Stomach smooth muscle (tissue), 2 donors: ENCODE data around the gene PALMD.

Experiments used
- H3K27ac ChIP-seq: one replicate; pipeline ENCODE4 v1.7.0; 2013; ENCODE audit warnings: mild to moderate bottlenecking, low read length, inconsistent platforms
- H3K27me3 ChIP-seq, 2 donors: one replicate each; pipeline ENCODE4 v1.7.0; 2013; ENCODE audit warnings: low read length in 2 of 2; ENCODE audit not compliant: insufficient read depth in 2 of 2, control insufficient read depth in 1 of 2
- H3K36me3 ChIP-seq, 2 donors: one replicate each; pipeline ENCODE4 v1.7.0; 2013; ENCODE audit warnings: low read length in 2 of 2; ENCODE audit not compliant: control insufficient read depth in 2 of 2, insufficient read depth in 2 of 2
- H3K4me1 ChIP-seq: one replicate; pipeline ENCODE4 v1.7.0; 2013; ENCODE audit warnings: low read length; ENCODE audit not compliant: control insufficient read depth, insufficient read depth
- H3K4me3 ChIP-seq, 2 donors: one replicate each; pipeline ENCODE4 v1.7.0; 2013; ENCODE audit warnings: low read length in 2 of 2
- H3K9ac ChIP-seq, 2 donors: one replicate each; pipeline ENCODE4 v1.7.0; 2013; ENCODE audit warnings: low read length in 2 of 2, mild to moderate bottlenecking in 1 of 2
- H3K9me3 ChIP-seq, 2 donors: one replicate each; pipeline ENCODE4 v1.7.0; 2013; ENCODE audit warnings: low read length in 2 of 2; ENCODE audit not compliant: control insufficient read depth in 2 of 2
- donor health status: healthy.
- donor health status: Pancreatic carcinoma.

Gene PALMD

DNA sequence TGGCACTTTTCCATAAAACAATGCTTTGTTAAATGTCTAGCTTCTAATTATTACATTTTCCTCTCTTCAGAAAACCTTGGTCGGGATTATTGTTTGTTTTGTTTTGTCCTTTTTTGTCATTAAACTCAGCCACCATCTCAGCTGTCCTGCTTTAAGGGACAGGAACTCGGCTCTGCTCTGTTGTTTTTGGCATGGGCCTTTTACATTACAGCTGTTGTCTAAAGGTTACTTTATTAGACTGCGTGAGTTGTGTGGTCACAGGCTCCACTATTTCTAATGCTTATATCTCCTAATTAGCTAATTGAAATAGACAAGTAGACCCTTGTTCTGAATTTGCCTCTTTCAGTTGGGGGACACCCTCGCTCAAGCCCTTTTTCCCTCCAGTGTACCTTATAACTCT is 1.6 kb downstream of the PALMD start:
- no peak overlapping the region for H3K4me3 ChIP-seq
- H3K9ac ChIP-seq, result no peak overlapping the region
- no peaks in the 10 kb centered on the region for H3K9me3 ChIP-seq
- peaks cover 3% of the 10 kb centered on the region for H3K4me1 ChIP-seq
- no peaks in the 10 kb centered on the region for H3K36me3 ChIP-seq
- H3K27ac ChIP-seq, result no peak overlapping the region
- no peaks in the 10 kb centered on the region for H3K27me3 ChIP-seq

DNA sequence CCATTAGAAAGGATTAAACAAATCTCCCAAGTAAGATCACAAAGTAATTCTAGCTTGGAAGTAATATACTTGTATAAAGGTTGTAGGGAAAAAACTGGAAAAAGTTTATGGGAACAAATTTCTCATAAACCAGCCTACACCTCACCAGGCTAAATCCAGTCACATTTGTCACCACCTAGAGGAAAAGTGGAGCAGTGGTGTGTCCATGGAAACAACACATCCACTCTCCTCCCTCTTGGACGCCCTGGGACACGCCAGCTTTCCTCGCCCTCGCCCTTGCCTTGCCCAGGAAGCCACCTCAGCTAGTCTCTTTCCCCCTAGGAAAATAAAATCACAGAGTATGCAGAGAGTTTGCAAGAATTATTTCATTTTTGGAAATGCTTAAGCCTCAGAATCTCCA is 2.2 kb downstream of the PALMD start:
- Histone ChIP-seq H3K4me1 (peaks cover 3% of the 10 kb centered on the region), H3K27me3 (no peaks in the 10 kb centered on the region), H3K4me3 (no peak overlapping the region), H3K27ac (no peak overlapping the region), H3K9ac (no peak overlapping the region), H3K36me3 (no peaks in the 10 kb centered on the region), H3K9me3 (no peaks in the 10 kb centered on the region)

DNA sequence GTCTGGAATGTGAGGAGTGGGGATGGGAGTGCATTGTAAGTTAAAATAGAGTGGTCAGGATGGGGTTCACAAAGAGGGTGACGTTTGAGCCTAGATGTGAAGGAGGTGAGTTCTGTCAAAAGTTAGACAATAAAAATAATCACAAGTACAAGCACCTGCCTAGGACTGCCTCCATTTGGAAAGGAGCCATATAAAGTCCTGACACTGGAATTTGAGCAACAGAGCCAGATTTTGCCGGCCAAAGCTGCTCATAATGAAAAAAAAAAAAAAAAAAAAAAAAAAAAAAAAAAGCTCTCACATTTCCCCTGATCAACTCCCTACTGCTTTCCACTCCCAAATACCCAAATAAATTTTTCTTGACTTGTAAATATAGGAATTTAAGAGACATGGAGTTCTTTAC is 4.1 kb downstream of the PALMD start:
- no peak overlapping the region for H3K27ac ChIP-seq

DNA sequence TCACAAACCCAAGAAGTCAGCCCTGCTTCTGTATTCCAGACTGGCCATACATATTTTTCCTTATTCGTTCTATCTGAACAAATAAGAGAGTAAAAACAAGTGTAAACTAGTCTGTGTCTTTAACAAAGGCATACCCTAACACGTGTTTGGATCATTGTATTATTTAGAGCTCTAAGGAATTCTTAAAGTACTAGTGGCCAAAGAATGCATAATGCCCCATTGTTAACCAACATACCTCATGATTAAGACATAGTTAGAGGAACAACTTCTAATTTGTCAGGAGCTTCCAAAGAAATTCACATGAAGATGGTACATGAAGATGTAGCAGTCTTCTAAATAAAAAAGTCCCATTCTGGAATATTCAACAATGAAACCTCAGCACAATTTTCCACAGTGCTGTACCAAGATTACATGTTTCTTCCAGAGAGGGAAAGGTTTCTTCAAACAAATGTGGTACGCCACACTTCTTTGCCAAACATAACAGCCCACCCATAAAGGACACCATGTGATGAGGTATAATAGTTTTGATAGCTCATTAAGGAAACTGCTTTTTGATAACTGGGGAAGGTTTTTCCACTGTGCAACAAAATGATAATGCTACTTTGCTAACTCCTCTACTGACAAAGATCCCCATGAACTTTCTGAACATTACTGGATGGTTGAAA is 5.0 kb downstream of the PALMD start:
- Histone ChIP-seq H3K9me3 (no peaks in the 10 kb centered on the region), H3K27ac (no peak overlapping the region), H3K27me3 (no peaks in the 10 kb centered on the region), H3K36me3 (no peaks in the 10 kb centered on the region), H3K9ac (no peak overlapping the region), H3K4me1 (no peaks in the 10 kb centered on the region), H3K4me3 (no peak overlapping the region)

More for the DNA sequence above, 4.1 kb downstream of the PALMD start:
- Histone ChIP-seq H3K36me3 (no peaks in the 10 kb centered on the region), H3K9ac (no peak overlapping the region), H3K27me3 (no peaks in the 10 kb centered on the region), H3K4me1 (no peaks in the 10 kb centered on the region), H3K9me3 (no peaks in the 10 kb centered on the region), H3K4me3 (no peak overlapping the region)

DNA sequence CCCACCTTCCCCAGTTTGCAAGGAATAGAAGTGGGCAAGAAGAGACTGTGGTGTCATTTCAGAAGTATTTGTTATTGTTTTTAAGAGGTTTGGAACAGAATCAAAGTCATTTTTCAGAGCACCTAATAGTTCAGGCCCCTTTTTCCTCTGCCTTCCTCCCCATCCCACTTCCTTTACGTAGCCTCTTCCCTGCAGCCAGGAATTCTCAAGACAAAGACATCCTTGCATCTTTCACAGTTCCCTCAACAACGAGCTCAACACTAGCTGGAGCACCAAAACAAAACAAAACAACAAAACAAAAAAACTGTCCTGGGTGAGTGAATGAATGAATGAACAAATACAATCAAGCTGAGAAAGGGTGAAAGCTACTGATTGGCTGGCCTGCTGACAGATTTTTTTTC is 7.0 kb downstream of the PALMD start:
- Histone ChIP-seq H3K36me3 (no peaks in the 10 kb centered on the region), H3K9ac (no peak overlapping the region), H3K9me3 (no peaks in the 10 kb centered on the region), H3K4me1 (no peaks in the 10 kb centered on the region), H3K4me3 (no peak overlapping the region), H3K27me3 (no peaks in the 10 kb centered on the region), H3K27ac (no peak overlapping the region)

DNA sequence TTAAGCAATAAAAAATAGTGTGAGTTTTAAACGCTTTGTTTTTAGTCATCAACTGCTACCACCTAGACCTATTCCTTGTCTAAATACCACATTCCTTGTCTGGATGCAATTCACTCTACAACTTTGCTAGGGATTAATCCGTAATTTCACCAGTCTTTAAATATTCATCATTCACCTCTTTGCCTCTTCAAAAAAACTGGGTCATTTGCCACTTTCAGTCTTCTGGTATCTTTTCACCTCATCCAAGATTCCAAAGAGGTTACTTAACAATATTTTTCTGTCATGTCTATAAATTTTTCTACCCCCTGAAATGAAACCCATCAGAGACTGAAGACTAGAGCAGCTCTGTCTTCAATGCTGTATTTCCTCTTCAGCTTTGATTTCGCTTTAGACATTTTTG is 9.5 kb downstream of the PALMD start:
- no peaks in the 10 kb centered on the region for H3K9me3 ChIP-seq
- H3K9ac ChIP-seq, result no peak overlapping the region
- no peaks in the 10 kb centered on the region for H3K36me3 ChIP-seq
- H3K4me1 ChIP-seq, result no peaks in the 10 kb centered on the region
- no peak overlapping the region for H3K27ac ChIP-seq
- no peaks in the 10 kb centered on the region for H3K27me3 ChIP-seq
- no peak overlapping the region for H3K4me3 ChIP-seq

DNA sequence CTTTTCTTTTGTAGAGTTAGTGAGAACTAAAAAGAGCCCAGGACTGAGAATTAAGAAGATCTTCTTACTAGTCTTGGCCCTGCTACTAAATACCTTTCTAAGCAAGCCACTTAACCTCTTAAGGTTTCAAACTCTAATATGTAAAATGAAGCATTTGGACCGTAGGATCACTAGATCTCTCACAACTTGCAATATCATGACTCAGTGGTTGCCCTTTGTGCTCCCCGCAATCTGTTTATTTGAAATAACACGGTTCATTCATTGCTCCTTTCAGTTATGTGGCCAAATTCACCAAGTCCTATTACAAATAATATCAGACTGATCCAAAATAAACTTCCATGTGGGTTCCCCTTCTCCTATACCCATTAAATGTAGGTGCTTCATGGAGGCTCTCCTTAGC is 10.8 kb downstream of the PALMD start:
- no peaks in the 10 kb centered on the region for H3K4me1 ChIP-seq
- no peak overlapping the region for H3K27ac ChIP-seq
- H3K9ac ChIP-seq, result no peak overlapping the region
- H3K27me3 ChIP-seq, result no peaks in the 10 kb centered on the region
- H3K36me3 ChIP-seq, result no peaks in the 10 kb centered on the region
- no peaks in the 10 kb centered on the region for H3K9me3 ChIP-seq
- no peak overlapping the region for H3K4me3 ChIP-seq

DNA sequence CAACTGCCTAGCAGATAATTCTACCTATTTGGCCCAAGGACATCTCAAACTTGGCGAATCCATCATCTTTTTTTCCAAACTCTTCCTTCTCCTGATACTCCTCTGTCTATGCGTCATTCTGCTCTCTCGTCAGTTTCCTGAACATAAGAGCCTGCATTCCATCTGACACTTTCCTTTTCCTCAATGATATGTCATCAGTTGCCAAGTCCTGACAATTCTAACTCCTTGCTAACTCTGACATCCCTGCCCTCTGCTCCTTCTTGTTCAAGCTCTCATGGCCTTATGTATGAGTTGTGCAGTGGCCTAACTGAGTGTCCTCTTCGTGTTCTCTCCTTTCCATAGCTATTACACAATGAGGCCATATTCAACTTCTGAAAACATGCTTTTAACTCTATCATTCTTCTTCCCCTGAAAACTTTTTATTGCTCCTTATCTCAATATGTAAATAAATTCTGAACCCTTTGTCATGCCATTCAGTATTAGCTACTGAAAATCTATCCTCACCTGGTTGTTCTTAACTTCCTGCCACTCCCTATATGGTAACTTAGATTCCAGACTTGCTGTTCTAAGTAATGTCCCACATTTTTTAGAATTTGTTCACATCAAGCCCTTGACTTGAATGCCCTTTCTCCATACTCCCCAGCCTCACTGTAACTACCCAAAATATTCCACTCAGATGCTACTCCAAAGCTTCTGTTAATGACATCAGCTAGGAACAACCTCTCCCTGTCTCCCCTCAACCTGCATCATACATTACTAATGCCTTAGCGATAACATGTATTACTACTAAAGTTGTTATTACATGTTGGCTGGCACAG is 11.5 kb downstream of the PALMD start:
- Histone ChIP-seq H3K9ac (no peak overlapping the region), H3K4me3 (no peak overlapping the region), H3K4me1 (no peaks in the 10 kb centered on the region), H3K36me3 (no peaks in the 10 kb centered on the region), H3K9me3 (no peaks in the 10 kb centered on the region), H3K27ac (no peak overlapping the region), H3K27me3 (no peaks in the 10 kb centered on the region)

DNA sequence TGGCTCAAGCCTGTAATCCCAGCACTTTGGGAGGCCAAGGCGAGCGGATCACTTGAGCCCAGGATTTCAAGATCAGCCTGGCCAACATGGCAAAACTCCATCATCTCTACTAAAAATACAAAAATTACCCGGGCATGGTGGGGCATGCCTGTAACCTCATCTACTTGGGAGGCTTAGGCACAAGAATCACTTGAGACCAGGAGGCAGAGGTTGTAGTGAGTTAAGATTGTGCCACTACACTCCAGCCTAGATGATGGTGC is 12.0 kb downstream of the PALMD start:
- Histone ChIP-seq H3K4me3 (no peak overlapping the region), H3K36me3 (no peaks in the 10 kb centered on the region), H3K4me1 (no peaks in the 10 kb centered on the region), H3K9ac (no peak overlapping the region), H3K27me3 (no peaks in the 10 kb centered on the region), H3K27ac (no peak overlapping the region), H3K9me3 (no peaks in the 10 kb centered on the region)

DNA sequence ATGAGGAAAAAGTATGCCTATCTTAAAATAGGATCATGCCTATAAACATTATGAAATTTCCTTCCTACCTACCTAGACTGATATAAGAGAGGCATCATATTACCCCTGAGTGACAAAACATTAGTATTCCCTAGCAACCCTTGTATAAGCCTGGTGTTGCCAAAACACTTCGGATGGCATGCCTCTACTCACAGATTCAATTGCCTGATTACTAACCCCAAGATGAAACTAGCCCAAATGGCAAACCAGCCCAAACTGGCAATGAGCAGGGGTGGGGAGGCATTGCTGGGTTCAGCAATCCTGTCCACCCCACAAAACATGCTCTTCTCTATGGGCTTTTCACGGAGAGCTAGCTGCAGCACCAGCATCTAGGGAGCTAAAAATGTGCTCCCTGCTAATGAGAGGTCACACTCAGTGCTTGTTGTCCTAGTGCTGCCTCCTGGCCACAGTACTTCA is 13.9 kb downstream of the PALMD start:
- Histone ChIP-seq H3K27me3 (no peaks in the 10 kb centered on the region), H3K36me3 (no peaks in the 10 kb centered on the region), H3K4me3 (no peak overlapping the region), H3K9ac (no peak overlapping the region), H3K9me3 (no peaks in the 10 kb centered on the region), H3K4me1 (no peaks in the 10 kb centered on the region), H3K27ac (no peak overlapping the region)

DNA sequence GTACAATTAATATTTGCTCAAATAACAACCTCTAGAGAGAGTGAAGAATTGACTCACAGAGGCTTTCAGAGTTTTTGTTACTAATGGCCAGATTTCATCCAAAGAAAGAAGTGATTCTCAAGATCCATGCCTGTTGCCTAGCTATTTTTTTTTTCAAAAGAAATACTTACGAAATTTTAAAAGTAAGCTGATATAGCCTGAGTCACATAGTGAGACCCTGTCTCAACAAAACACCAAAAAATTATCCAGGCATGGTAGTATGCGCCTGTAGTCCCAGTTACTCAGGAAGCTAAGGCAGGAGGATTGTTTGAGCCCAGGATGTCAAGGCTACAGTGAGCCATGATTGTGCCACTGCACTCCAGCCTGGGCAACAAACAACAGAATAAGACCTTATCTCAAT is 14.6 kb downstream of the PALMD start:
- Histone ChIP-seq H3K4me1 (no peaks in the 10 kb centered on the region), H3K36me3 (no peaks in the 10 kb centered on the region), H3K27ac (no peak overlapping the region), H3K27me3 (no peaks in the 10 kb centered on the region), H3K9me3 (no peaks in the 10 kb centered on the region), H3K4me3 (no peak overlapping the region), H3K9ac (no peak overlapping the region)
